ENCODE measurements around the gene FDXR. TPM values are rescaled to one million over a fixed set of nuclear protein-coding genes. Genes with fewer than 3 reads are reported as not detected.

FDXR gene
- total RNA-seq, 1 donor from 2014 or later = 5.2 TPM

DNA sequence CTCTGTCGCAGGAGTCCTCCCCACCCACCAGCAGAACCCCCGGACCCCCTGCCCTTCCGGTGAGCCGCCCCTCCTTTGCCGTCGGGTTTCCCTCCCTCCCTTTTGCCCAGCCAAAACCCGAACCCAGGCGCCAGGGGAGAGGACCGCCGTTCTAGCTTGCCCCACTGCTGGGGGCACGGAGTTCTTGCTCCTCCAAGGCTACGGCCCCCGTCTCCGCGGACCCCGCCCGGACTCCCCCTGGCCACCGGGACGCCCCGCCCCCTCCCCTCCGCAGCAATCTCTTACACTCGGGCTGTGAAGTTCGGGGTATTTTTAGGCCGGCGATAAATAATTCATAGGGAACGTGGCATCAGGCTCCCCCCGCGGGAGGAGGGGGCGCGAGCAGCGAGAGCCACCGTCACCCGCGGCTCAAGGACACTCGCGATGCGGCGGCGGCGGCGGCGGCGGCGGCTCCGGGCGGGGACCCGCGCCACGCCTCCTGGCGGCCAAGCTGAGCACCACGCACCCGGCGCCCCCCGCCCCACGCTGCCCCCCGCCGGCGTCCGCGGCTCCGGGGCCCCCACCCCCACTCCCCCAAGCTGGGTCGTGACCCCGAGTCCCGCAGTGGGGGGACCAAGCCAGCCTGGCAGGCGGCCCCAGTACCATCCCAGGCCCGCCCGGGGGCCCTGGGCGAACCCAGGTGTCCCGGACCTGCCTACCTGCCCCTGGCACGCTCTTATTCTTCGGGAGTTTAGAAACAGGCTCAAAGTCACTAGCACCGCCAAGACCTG, 13.2 kb downstream of the FDXR start, which contains the start of gene GRIN2C:
TSS of gene GRIN2C (minus strand) at position 427 of the 770 bp plus-strand sequence. CDS start 4,793 bp downstream, outside the sequence.
- no peak for DNase-seq (ENCODE audit: low spot score)

DNA sequence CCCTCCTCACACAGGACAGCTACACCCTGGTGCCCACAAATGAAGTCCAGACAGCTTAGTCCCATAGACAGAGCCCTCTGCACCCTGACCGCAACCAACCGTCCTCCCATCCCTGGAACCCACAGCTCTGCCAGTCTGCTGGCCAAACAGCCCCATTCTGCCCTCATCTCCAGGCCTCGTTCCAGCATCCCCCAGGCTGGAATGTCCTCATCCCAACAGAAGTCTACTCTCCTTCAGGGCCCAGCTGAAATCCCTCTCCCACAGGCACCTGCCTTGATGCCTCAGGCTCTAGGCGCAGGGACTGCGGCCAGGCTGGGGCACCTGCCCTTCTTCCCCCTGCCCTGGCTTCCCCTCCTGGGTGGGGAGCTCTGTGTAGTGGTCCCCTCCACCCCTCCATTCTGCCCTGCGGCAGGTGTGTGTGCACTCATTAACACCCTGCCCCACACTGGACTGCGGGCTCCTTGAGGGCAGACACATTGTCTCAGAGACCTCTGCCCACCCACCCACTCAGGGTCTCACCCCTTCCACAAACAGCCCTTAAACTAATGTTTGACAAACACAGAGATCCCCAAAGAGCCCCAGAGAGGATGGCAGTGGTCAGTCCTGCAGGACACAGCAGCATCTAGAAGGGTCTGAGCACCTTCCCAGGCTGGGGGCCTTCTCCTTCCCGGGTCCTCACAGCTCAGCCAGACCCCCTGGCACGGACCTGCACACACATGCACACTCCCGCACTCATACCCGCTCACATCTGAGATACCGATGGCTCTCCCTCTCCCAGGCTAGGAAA, 13.9 kb downstream of the FDXR start:
- DNase-seq (ENCODE audit: low spot score) = no peak

DNA sequence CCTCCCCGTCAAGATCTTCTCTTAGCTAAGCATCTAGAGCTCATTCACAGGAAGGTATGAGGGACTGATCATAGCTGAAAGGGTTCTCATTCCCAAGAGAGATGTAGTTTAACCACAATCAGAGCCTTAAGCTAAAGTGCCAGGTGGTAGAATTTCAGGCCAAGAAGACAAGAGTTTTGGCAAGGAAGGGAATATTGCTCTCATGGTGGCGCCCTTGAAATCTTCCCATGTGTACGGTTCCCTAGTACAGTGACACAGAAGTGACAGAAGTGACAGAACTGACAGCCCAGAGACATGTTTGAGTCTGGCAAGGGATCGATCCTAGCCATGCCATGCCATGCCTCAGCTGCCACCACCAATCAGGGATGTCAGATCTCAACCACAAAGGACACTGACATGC, 15.6 kb downstream of the FDXR start:
- DNase-seq (ENCODE audit: low spot score) = no peak

DNA sequence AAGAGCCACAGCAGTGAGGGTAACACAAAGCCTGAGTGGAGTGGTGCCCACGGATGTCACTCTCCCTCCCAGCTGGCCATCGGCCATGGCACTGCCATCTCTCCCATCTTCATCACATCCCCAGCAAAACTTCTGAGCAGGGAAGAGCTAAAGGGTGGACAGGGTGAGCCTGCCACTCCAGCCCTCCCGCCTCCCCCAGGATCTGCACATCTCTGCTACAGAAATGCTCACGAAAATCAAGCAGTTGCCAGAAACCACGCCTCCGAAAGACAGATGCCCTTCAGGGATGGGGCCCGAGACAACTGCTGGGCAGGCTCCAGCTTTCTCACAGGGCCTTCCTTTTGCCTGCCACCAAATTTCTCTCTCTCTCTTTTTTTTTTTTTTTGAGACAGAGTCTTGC, 16.7 kb downstream of the FDXR start:
- no peak for DNase-seq (ENCODE audit: low spot score)

DNA sequence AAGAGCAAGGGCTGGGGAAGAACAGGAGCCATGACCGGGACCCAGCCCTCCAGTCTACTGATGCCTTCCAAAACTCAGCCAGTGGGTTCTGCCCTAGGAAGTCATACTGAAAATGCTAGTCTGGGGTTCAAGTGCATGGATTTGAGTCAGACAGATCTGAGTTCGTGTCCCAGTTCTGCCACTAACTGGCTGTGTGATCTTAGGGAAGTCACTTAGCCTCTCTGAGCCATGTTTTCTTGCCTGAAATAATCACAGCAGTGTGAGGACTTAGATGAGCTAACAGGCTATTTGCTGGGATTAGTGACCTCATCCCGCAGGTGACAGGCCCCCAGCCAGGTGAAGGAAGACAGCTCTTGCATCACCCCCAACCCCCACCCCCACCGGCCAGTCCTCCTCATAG, 17.5 kb downstream of the FDXR start:
- DNase-seq (ENCODE audit: low spot score) = no peak

DNA sequence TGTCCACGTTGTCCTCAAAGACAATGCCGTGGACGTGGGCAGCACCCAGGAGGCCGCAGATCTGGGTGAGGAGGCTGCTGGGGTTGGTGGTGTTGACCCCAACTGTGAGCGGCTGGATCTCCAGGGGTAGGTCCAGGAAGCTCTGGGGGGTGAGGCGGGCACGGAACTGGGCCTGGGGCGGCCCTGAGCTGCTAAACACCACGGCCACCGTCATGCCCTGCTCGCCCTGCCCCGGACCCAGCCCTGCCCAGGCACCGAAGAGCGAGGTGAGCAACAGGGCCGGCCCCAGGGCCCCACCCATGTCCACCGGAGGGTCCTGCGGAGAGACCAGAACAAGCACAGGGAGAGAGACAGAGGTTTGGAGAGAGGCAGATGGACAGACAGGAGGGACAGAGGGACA, 18.0 kb downstream of the FDXR start:
- DNase-seq (ENCODE audit: low spot score) = no peak

DNA sequence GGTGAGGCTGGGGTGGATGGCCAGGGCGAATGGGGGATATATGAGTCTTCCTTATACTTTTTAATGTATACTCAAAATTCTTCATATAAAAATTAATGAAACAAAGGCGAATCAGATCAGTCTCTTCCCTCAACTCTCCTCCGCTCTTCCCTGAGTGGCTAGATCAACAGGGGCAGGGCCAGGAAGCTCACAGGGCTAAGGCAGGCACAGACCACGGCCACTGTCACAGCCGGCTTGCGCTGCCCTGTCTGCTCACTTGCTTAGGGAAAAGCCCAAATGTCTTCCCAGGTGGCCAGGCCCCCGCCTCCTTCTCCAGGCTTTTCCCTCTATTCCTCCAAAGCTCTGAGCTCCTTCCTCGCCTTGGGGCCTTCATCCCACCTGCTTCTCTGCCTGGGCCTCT, 19.1 kb downstream of the FDXR start:
- no peak for DNase-seq (ENCODE audit: low spot score)

DNA sequence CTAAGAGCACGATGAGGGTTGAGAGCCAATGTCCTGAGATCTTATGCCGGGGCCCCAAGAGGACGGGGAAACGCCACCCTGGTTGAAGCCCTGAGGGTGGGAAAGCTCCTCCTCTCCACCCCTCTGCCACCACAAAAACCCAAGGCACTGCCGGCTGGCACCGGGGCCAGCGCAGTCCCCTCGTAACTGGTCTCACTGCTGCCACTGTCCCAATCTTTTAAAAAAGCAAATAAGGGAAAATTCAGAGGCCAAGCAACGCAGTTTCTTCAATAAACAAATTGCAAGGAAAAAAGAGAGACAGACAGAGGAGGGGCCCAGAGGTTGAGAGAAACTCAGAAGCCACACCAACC, 19.8 kb downstream of the FDXR start:
- DNase-seq (ENCODE audit: low spot score) = no peak

DNA sequence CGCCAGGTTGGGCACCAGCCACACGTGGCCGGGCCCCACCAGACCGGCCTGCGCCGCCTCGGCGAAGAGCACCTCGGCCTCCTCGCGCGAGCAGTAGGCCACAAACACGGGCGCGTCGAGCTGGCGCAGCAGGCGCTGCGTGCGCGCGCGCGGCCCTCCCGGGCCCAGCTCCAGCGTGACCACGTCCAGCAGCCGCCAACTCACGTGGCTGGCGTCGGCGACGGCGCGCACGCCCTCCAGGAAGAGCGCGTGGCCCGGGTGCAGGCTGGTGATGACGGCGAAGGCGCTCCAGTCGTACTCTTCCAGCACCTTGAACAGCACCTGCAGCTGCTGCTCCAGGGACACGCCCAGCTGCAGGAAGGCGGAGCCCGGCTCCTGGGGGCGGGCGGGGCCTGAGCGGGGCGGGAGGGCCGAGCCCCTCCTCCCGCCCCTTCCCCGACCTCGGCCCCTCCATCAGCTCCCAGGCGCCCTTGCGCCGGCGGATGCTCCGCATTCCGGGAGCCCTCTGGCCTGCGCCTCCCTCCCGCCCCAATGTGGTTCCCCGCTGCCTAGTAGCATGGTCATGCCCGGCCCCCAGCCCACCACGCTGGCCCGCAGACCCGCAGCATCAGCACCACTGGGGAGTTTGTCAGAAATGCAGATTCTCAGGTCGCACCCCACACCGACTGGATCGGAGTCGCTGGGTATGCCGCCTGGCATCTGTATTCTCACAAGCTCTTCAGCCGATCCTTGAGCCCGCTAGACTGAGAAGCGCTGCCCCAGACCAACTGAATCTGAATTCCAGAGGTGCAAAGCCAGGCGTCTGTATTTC, 20.4 kb downstream of the FDXR start:
- no peak for DNase-seq (ENCODE audit: low spot score)

DNA sequence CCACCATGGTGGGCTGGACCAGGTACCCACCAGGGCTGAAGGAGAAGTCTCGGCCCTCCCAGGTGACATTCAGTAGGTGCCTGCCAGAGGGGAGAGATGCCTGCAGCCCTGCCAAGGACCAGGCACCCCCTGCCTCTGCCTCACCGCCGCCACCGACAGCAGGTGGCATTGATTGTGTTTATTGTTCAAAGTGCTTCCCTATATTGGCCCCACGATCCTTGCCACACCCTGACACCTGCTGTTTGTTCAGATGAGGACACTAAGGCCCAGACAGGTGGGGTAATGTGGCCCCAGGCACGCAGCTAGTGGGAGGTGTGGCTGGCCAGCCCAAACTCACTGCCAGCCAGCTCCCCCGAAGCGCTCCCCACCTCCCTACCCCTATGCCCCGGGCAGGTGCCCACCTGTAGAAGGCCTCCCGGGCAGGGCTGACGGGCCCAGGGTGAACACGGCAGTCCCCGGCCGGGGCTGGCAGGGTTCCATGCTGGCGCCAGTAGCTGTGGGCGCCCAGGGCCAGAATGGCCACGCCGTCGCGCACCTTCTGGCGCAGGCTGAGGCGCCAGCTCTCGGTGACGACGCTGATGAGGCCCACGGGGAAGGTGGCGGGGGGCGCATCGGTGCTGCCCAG, 21.1 kb downstream of the FDXR start:
- DNase-seq (ENCODE audit: low spot score) = no peak

DNA sequence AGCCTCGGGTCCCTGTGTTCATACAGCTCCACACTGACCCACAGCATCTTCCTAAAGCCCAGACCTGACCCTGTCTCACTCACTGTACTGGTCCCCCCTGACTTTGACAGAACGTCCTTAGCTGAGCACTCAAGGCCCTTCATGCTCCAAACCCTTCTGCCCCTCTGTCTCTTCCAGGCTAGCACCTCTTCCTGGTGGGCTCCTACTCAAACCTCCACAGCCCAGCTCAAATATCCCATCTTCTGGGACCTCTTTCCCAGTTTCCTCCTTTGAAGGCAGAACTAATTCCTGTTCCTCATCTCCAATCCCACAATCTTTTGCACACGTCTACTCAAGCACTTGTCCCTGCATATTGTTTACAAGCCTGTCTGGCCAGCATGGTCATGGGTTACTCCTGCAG, 21.9 kb downstream of the FDXR start:
- no peak for DNase-seq (ENCODE audit: low spot score)

DNA sequence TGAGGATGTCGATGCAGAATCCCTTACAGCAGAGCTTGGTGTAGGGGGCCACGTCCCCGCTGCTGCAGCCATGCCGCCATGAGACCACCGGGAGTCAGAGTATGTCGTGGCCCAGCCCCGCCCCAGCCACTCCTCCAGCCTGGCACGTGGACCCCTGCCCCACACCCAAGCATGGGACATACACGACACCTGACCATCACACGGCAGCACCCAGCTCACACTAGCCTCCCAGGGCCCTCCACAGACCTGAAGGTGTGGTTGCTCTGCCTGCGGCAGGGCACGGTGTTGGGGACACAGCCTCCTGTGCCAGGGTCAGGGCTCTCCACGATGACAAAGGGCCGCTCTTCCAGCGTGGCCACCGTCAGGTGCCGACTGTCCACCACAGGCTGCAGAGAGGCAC, 22.5 kb downstream of the FDXR start:
- no peak for DNase-seq (ENCODE audit: low spot score)

DNA sequence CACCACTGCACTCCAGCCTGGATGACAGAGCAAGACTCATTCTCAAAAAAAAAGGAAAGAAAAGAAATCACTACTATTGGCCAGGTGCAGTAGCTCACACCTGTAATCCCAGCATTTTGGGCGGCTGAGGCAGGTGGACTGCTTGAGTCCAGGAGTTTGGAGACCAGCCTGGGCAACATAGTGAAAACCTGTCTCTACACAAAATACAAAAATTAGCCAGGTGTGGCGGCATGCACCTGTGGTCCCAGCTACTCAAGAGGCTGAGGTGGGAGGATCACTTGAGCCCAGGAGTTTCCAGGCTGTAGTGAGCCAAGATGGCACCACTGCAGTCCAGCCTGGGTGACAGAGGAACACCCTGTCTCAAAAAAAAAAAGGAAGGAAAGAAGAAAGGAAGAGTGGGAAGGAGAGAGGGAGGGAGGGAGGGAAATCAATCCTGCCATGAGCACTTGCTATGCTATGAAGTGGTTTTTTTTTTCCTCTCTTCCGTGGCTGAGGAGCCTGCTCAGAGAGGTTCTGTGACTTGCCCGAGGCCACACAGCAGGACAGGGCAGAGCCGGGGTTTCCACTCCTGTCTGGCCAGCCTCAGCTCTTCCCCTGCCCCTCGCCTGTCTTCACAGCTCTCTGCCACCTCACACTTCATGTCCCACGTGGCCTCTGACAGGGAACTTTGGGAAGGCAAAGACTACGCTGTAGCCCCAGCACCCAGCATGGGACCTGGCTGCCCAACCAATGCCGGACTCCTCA, 24.0 kb downstream of the FDXR start:
- DNase-seq (ENCODE audit: low spot score) = no peak

DNA sequence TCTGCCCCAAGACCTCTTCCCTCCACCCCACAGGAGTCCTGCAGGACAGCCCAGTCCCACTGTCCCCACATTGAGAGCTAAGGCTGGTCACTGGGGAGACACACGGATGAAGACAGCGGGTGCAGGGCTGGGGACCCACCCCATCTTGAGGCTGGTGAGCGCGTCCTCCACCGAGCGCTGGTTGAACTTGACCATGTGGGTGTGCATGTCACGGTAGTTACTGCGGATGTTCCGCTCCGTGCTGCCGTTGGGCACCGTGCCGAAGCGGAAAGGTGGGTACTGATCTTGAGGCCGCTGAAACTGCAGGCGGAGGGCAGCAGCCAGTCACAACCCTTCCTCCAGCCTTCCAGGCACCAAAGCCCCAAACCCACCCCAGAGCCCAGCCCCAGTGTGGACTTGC, 26.2 kb downstream of the FDXR start:
- DNase-seq (ENCODE audit: low spot score) = no peak

DNA sequence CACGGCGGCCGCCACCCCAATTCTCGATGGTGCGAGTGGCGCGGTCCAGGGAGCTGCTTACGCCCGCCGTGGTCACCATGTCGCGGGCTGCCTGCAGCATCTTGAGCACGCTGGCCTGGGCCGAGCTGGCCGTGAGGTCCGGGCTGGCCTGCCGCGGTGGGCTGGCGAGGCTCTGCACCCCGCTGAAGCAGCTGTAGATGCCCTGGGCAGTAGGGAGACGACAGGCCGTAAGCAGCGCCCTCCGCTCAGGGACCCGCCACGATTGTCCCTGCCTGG, 29.5 kb downstream of the FDXR start:
- no peak for DNase-seq (ENCODE audit: low spot score)

DNA sequence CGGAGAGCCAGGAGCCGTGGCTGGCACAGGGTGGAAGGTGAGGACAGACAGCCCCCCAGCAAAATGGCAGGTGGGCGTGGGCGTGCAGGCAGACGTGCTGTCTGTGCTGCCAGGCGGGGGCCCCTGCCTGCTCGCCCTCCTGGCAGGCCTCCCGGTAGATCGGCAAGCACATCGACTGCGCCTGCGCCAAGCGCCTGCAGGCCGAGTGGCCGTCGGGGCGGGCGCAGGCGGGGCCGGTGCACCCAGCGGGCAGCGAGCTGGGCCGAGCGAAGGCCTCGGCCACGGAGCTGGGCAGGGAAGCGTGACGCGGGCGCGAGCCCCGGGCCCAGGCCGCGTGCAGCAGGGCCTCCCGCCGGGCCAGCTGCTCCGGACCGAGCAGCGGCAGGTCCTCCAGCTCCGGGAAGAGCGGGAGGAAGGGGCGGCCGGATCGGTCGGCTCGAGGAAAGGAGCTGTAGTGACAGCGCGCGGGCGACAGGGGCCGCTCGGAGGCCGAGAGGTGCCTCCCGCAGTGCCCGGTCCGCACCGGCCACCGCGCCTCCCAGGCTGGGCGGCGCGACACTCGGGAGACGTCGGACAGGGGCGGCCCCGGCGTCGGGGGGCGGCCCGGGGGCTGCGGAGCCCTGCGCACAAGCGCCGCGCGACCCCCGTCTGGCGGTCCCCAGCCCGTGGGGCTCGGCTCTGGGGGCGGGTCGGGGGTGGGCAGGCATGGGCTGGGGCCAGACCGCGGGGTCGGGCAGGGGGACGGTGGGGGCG, 30.0 kb downstream of the FDXR start:
- DNase-seq (ENCODE audit: low spot score) = no peak

DNA sequence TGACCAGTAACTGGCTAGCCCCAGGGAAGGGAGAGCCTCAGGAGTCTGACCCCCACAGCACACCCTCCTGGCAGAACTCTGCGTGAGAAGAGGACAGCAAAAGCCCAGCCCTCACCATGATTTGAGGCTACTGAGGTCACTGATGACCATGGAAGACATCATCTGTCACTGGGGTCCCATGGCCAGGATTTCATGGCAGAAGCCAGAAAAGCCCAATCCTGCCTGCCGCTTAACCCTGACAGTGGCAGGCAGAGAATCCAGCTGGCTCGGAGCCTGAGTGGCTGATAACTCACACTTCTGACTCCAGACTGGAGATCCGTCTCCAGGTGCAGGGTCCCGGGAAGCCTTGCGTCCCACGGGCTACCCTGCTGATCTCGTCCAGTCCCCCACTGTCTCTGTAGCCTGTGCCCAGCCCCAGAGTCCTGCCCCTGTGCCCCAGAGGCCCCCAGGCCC, 30.6 kb downstream of the FDXR start:
- DNase-seq (ENCODE audit: low spot score) = no peak

DNA sequence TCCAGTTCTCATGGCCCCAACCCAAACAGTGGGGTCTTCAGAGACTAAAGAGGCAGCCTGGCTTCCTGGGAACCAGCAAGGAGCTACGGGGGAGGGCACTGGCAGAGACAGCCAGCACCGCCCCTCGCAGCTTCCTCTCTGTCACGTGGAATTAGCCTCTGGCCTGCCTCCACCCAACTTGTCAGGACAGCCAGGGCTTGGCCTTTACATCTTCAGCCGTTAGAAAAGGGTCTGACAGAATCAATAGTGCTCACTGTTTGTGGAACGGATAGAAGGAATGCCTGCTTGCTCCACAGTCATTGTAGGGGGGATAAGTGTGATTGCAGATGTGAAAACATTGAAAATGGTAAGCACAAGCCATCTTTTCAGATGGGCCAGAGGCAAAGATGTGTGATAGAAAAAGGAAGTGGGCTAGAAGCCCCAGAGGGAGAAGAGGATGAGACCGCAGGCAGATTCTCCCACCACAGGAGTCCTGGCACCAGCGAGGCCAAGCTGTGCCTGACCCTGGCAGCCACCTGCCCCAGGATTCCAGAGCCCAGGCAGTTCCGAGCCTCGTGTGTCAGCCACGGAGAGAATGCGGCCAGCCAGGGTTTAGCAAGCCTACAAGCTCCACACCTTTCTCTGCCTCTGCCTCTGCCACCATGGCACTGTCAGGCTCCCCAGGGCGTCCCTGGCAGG, 31.7 kb downstream of the FDXR start:
- DNase-seq (ENCODE audit: low spot score) = no peak

DNA sequence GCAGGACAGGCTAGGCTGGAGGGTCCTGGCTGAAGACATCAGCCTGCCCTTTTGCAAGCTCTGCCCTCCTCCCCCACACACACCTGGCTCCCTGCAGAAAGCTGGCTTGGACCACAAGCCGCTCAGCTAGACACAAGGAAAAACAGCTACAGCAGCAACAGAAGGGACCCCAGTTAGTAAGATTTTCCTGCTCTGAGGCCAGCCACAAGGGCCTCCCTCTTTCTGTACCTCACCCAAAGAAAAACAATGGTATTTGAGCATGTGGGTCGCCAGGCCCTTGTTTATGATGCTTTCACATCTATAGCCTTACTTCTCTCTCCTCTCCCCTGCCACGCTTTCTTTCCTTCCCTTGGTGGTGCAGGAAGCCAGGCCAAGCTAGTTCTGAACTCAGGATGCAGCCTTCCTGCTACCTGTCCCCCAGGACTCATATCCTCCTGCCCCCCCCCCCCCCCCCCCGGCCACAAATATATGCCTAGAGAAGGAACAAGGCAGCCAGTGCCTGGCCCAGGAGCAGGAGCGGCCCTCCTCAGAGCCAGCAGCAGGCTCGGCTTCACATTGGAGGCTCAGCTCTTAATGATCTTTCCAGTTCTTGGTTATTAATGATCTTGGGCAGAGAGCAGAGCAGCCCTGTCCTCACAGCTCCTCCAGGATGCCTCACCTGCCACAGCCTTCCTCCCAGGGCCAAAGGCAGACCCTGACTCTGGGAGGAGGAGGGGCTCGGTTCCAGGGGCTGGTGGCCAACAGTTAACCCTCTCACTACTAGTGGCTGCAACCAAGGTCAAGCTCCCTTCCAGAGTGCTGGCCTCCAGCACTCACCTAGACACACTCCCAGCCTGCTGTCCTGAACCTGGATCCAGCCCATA, 32.6 kb downstream of the FDXR start:
- no peak for DNase-seq (ENCODE audit: low spot score)

All from mesenteric fat pad (tissue), 1 donor.